H9 (cell line): ENCODE data around the gene PHTF1. TPM values are rescaled to one million over a fixed set of nuclear protein-coding genes. Genes with fewer than 3 reads are reported as not detected.

Experiments
- DNase-seq: peaks from one replicate; pipeline ENCODE4 v3.0.0-alpha.2; 2017
- H2AFZ ChIP-seq: one replicate; pipeline ENCODE4 v1.6.1; 2013; ENCODE audit warnings: mild to moderate bottlenecking, low read length, control low read depth, moderate library complexity
- H2AK5ac ChIP-seq: 2 replicates; pipeline ENCODE4 v1.6.1; 2013; ENCODE audit warnings: low read length, control low read depth, mixed read lengths; ENCODE audit not compliant: insufficient read length
- H2BK120ac ChIP-seq: one replicate; pipeline ENCODE4 v1.6.1; 2013; ENCODE audit warnings: low read depth, mild to moderate bottlenecking, low read length, control low read depth, inconsistent platforms; ENCODE audit not compliant: poor library complexity, severe bottlenecking
- H2BK12ac ChIP-seq: 2 replicates; pipeline ENCODE4 v1.6.1; 2013; ENCODE audit warnings: low read length, control low read depth, mixed read lengths, low read depth; ENCODE audit not compliant: insufficient read length
- H2BK15ac ChIP-seq: 2 replicates; pipeline ENCODE4 v1.6.1; 2013; ENCODE audit warnings: low read depth, low read length, control low read depth
- H2BK20ac ChIP-seq: one replicate; pipeline ENCODE4 v1.6.1; 2013; ENCODE audit warnings: low read depth, mild to moderate bottlenecking, low read length, control low read depth, inconsistent platforms; ENCODE audit not compliant: poor library complexity, severe bottlenecking
- H2BK5ac ChIP-seq: 2 replicates; pipeline ENCODE4 v1.6.1; 2013; ENCODE audit warnings: low read length, control low read depth, mixed read lengths; ENCODE audit not compliant: insufficient read length
- H3K14ac ChIP-seq: 2 replicates; pipeline ENCODE4 v1.6.1; 2013; ENCODE audit warnings: low read length, control low read depth; ENCODE audit not compliant: insufficient read depth
- H3K18ac ChIP-seq: 2 replicates; pipeline ENCODE4 v1.6.1; 2013; ENCODE audit warnings: low read depth, mild to moderate bottlenecking, mixed read lengths, low read length, control low read depth; ENCODE audit not compliant: insufficient read length
- H3K23ac ChIP-seq: 2 replicates; pipeline ENCODE4 v1.6.1; 2013; ENCODE audit warnings: low read length, control low read depth, mixed read lengths, low read depth; ENCODE audit not compliant: insufficient read length
- H3K23me2 ChIP-seq: 2 replicates; pipeline ENCODE4 v1.6.1; 2013; ENCODE audit warnings: low read depth, mild to moderate bottlenecking, mixed read lengths, low read length, control low read depth; ENCODE audit not compliant: insufficient read length, poor library complexity, severe bottlenecking
- H3K27ac ChIP-seq: 2 replicates; pipeline ENCODE4 v1.5.1; 2013; ENCODE audit warnings: low read length, control low read depth, mixed read lengths, low read depth; ENCODE audit not compliant: insufficient read length
- H3K27me3 ChIP-seq: 2 replicates; pipeline ENCODE4 v1.6.1; 2013; ENCODE audit warnings: low read length, control low read depth, inconsistent platforms; ENCODE audit not compliant: insufficient read depth
- H3K4ac ChIP-seq: 2 replicates; pipeline ENCODE4 v1.6.1; 2013; ENCODE audit warnings: low read depth, mild to moderate bottlenecking, control low read depth, inconsistent platforms, low read length, moderate library complexity
- H3K4me1 ChIP-seq: 2 replicates; pipeline ENCODE4 v1.6.1; 2013; ENCODE audit warnings: low read length, control low read depth, inconsistent platforms; ENCODE audit not compliant: insufficient read depth
- H3K4me2 ChIP-seq: 2 replicates; pipeline ENCODE4 v1.6.1; 2013; ENCODE audit warnings: low read length, control low read depth, mixed read lengths; ENCODE audit not compliant: insufficient read length, insufficient read depth
- H3K56ac ChIP-seq: 2 replicates; pipeline ENCODE4 v1.6.1; 2013; ENCODE audit warnings: low read depth, mild to moderate bottlenecking, mixed read lengths, low read length, control low read depth; ENCODE audit not compliant: insufficient read length
- H3K79me1 ChIP-seq: 2 replicates; pipeline ENCODE4 v1.6.1; 2013; ENCODE audit warnings: low read depth, mild to moderate bottlenecking, moderate library complexity, low read length, control low read depth, inconsistent platforms; ENCODE audit not compliant: insufficient read depth, poor library complexity, severe bottlenecking
- H3K79me2 ChIP-seq: 2 replicates; pipeline ENCODE4 v1.6.1; 2013; ENCODE audit warnings: low read length, control low read depth, inconsistent platforms; ENCODE audit not compliant: insufficient read depth
- H3K9ac ChIP-seq: 2 replicates; pipeline ENCODE4 v1.6.1; 2013; ENCODE audit warnings: low read length, control low read depth, mixed read lengths; ENCODE audit not compliant: insufficient read length; ENCODE audit errors: extremely low read depth
- H3K9me3 ChIP-seq: one replicate; pipeline ENCODE4 v1.6.1; 2013; ENCODE audit warnings: low read depth, low read length, inconsistent platforms; ENCODE audit not compliant: control insufficient read depth
- H3T11ph ChIP-seq: one replicate; pipeline ENCODE4 v1.6.1; 2013; ENCODE audit warnings: mild to moderate bottlenecking, low read length, control low read depth, inconsistent platforms
- H4K20me1 ChIP-seq: one replicate; pipeline ENCODE4 v1.6.1; 2013; ENCODE audit not compliant: control insufficient read depth, insufficient read length, insufficient read depth
- H4K5ac ChIP-seq: 2 replicates; pipeline ENCODE4 v1.6.1; 2013; ENCODE audit warnings: low read depth, mild to moderate bottlenecking, mixed read lengths, low read length, control low read depth; ENCODE audit not compliant: insufficient read length
- H4K8ac ChIP-seq: replicated peaks from 2 replicates; pipeline ENCODE4 v1.6.1; 2013; ENCODE audit warnings: low read length, control low read depth, mixed read lengths, low read depth; ENCODE audit not compliant: insufficient read length
- H4K91ac ChIP-seq: 2 replicates; pipeline ENCODE4 v1.6.1; 2013; ENCODE audit warnings: low read depth, mild to moderate bottlenecking, moderate library complexity, mixed read lengths, low read length, control low read depth; ENCODE audit not compliant: insufficient read length
- H3K27ac Mint-ChIP-seq, 3 experiments: 2 replicates in 2 of 3; 3 replicates in 1 of 3; pipeline ENCODE4 v1.8.0; 2020 to 2021; ENCODE audit warnings: mixed read lengths in 3 of 3, mild to moderate bottlenecking in 1 of 3, moderate library complexity in 1 of 3
- H3K27me3 Mint-ChIP-seq: 2 replicates; pipeline ENCODE4 v1.8.0; 2021; ENCODE audit warnings: low read depth, mild to moderate bottlenecking, moderate library complexity, mixed read lengths
- H3K36me3 Mint-ChIP-seq, 3 experiments: 2 replicates in 2 of 3; 3 replicates in 1 of 3; pipeline ENCODE4 v1.8.0; 2020 to 2021; ENCODE audit warnings: low read depth in 3 of 3, mixed read lengths in 3 of 3; ENCODE audit not compliant: insufficient read depth in 1 of 3
- H3K4me1 Mint-ChIP-seq, 2 experiments: 2 replicates each; pipeline ENCODE4 v1.8.0; 2020; ENCODE audit warnings: mixed read lengths in 2 of 2
- H3K4me3 Mint-ChIP-seq, 2 experiments: 2 replicates in 1 of 2; 3 replicates in 1 of 2; pipeline ENCODE4 v1.8.0; 2020 to 2021; ENCODE audit warnings: mild to moderate bottlenecking in 2 of 2, mixed read lengths in 2 of 2, moderate library complexity in 1 of 2
- H3K9me3 Mint-ChIP-seq, 2 experiments: 2 replicates in 1 of 2; 3 replicates in 1 of 2; pipeline ENCODE4 v1.8.0; 2020; ENCODE audit warnings: mild to moderate bottlenecking in 2 of 2, mixed read lengths in 2 of 2, moderate library complexity in 1 of 2
- WGBS: extraction: QIAGEN DNeasy Blood & Tissue Kit; methylation state at CpG from one replicate; pipeline ENCODE4 v1.1.7; 2013; ENCODE audit warnings: missing lambda C conversion rate, low lambda C conversion rate, mixed read lengths; ENCODE audit not compliant: insufficient read length; ENCODE audit errors: extremely low coverage; 5-methylcytosine and 5-hydroxymethylcytosine counted together
- total RNA-seq: library from RNA; stranded (reverse); gene quantifications from 2 replicates; pipeline ENCODE4 v1.2.1, GENCODE V29; 2021
- TF ChIP-seq, protein P1 (sequence below): fragments of 200-600 bp; sonication (generic); conservative IDR thresholded peaks from 3 replicates; pipeline ENCODE4 v1.8.0; 2021; ENCODE audit warnings: antibody characterized with exemption, mild to moderate bottlenecking

PHTF1 gene
- total RNA-seq, 1 experiment from 2014 or later, result 28.4 TPM

GRCh38 chr1:113782406-113782805, 23.1 kb upstream of the PHTF1 start:
- no peaks in the 10 kb centered on the region for H3K9me3 Mint-ChIP-seq
- H3K14ac ChIP-seq, result no peak overlapping the region
- H3K23me2 ChIP-seq, result no peaks in the 10 kb centered on the region
- no peak overlapping the region for H2AFZ ChIP-seq
- H3K18ac ChIP-seq, result no peak overlapping the region
- H2BK20ac ChIP-seq, result no peak overlapping the region
- H3K79me2 ChIP-seq, result peaks cover 2% of the 10 kb centered on the region; the same call in 1 of the 2 replicates
- no peak overlapping the region for H2AK5ac ChIP-seq
- H3K4me3 Mint-ChIP-seq, result no peak overlapping the region
- H2BK5ac ChIP-seq, result no peak overlapping the region
- H3K27me3 Mint-ChIP-seq, result no peaks in the 10 kb centered on the region
- no peak overlapping the region for H3K4me2 ChIP-seq
- peaks cover 3 to 7% (median 5%) of the 10 kb centered on the region in 3 experiments; a peak in 5 of 7 replicates for H3K36me3 Mint-ChIP-seq
- no peaks in the 10 kb centered on the region for H4K20me1 ChIP-seq
- no peak overlapping the region for H3K27ac Mint-ChIP-seq
- no peak overlapping the region for H3K27ac ChIP-seq
- no peak overlapping the region for H2BK120ac ChIP-seq
- no peaks in the 10 kb centered on the region for H3K27me3 ChIP-seq
- peaks cover 6% of the 10 kb centered on the region for H3K79me1 ChIP-seq
- H3K4me1 ChIP-seq, result peaks cover 3% of the 10 kb centered on the region; the same call in 1 of the 2 replicates
- no peak overlapping the region for H3K23ac ChIP-seq
- no peak overlapping the region for H3T11ph ChIP-seq
- no peak overlapping the region for H4K5ac ChIP-seq
- no peak overlapping the region for H3K9ac ChIP-seq
- H3K4ac ChIP-seq, result no peak overlapping the region
- no peak overlapping the region for H3K56ac ChIP-seq
- no peak overlapping the region for H4K8ac ChIP-seq
- DNase-seq, result no peak
- H4K91ac ChIP-seq, result no peak overlapping the region
- TF ChIP-seq, protein P1, sequence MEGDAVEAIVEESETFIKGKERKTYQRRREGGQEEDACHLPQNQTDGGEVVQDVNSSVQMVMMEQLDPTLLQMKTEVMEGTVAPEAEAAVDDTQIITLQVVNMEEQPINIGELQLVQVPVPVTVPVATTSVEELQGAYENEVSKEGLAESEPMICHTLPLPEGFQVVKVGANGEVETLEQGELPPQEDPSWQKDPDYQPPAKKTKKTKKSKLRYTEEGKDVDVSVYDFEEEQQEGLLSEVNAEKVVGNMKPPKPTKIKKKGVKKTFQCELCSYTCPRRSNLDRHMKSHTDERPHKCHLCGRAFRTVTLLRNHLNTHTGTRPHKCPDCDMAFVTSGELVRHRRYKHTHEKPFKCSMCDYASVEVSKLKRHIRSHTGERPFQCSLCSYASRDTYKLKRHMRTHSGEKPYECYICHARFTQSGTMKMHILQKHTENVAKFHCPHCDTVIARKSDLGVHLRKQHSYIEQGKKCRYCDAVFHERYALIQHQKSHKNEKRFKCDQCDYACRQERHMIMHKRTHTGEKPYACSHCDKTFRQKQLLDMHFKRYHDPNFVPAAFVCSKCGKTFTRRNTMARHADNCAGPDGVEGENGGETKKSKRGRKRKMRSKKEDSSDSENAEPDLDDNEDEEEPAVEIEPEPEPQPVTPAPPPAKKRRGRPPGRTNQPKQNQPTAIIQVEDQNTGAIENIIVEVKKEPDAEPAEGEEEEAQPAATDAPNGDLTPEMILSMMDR, result no peak
- peaks cover 12 to 17% of the 10 kb centered on the region in 2 experiments for H3K4me1 Mint-ChIP-seq
- no peak overlapping the region for H2BK12ac ChIP-seq
- H2BK15ac ChIP-seq, result no peak overlapping the region
- WGBS, result no CpG with 5 or more reads among the region's 2 CpGs
- H3K9me3 ChIP-seq, result no peaks in the 10 kb centered on the region
